ENCODE results near the gene CCDC40. TPM values are rescaled to one million over a fixed set of nuclear protein-coding genes. Genes with fewer than 3 reads are reported as not detected.

CCDC40 gene
- total and polyA plus RNA-seq, 10 of the 15 experiments (the other 5 are each of a cell fraction or from before 2014, with no cell fraction given): 0.06 to 0.10 TPM; not detected in 8

DNA sequence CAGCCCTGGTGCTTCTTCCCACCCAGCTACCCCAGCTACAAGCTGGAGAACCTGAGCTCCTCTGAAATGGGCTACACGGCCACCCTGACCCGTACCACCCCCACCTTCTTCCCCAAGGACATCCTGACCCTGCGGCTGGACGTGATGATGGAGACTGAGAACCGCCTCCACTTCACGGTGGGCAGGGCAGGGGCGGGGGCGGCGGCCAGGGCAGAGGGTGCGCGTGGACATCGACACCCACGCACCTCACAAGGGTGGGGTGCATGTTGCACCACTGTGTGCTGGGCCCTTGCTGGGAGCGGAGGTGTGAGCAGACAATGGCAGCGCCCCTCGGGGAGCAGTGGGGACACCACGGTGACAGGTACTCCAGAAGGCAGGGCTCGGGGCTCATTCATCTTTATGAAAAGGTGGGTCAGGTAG, 68.5 kb downstream of the CCDC40 start:
- Histone ChIP-seq H3K27ac (ENCODE audit: control insufficient read depth, insufficient read depth) (no peak overlapping the region), H3K4me2 (ENCODE audit: control insufficient read depth, insufficient read depth) (no peak overlapping the region), H3K9me3 (replicated peaks; ENCODE audit: control insufficient read depth, insufficient read depth, low read length) (no peaks in the 10 kb centered on the region), H3K27me3 (replicated peaks in 1 of 2; ENCODE audit: control insufficient read depth in 2 of 2, insufficient read depth in 2 of 2, low read length in 1 of 2) (no peaks in the 10 kb centered on the region), H3K79me2 (ENCODE audit: control insufficient read depth, insufficient read depth, low read length) (no peaks in the 10 kb centered on the region; the same call in 1 of the 2 replicates), H3K9ac (ENCODE audit: control insufficient read depth, insufficient read depth, low read length) (no peak overlapping the region), H4K20me1 (ENCODE audit: control insufficient read depth, insufficient read depth) (no peaks in the 10 kb centered on the region; the same call in 1 of the 2 replicates), H3K36me3 (ENCODE audit: control insufficient read depth in 2 of 2, insufficient read depth in 2 of 2, low read length in 1 of 2) (no peaks in the 10 kb centered on the region), H2AFZ (ENCODE audit: control insufficient read depth, low read depth, low read length) (no peak overlapping the region), H3K4me3 (no peak overlapping the region), H3K4me1 (ENCODE audit: control insufficient read depth, insufficient read depth, low read length) (peaks cover 13% of the 10 kb centered on the region)
- FAIRE-seq (no peak), DNase-seq (ENCODE audit: low read depth, low spot score) (no peak), ATAC-seq (no peak)
- ChIA-PET RAD21 (ENCODE audit: unreplicated experiment) (no interaction called here), CTCF (no interaction called here), SMC1A (ENCODE audit: uncharacterized antibody, unreplicated experiment) (no interaction called here), POLR2A (no interaction called here)
- no TSS peak for BruUV-seq (replicated peaks)
- in situ Hi-C loops (cut with MboI) (no loop called here), intact Hi-C loops (cut with micrococcal nuclease; ENCODE audit: unreplicated experiment) (no loop called here)
- 38% methylated on average over 18 of the region's 18 CpGs for WGBS (ENCODE audit: insufficient coverage, insufficient replicate concordance, low lambda C conversion rate, missing lambda C conversion rate)
- TF ChIP-seq, protein P1, sequence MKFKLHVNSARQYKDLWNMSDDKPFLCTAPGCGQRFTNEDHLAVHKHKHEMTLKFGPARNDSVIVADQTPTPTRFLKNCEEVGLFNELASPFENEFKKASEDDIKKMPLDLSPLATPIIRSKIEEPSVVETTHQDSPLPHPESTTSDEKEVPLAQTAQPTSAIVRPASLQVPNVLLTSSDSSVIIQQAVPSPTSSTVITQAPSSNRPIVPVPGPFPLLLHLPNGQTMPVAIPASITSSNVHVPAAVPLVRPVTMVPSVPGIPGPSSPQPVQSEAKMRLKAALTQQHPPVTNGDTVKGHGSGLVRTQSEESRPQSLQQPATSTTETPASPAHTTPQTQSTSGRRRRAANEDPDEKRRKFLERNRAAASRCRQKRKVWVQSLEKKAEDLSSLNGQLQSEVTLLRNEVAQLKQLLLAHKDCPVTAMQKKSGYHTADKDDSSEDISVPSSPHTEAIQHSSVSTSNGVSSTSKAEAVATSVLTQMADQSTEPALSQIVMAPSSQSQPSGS (IDR thresholded peaks at IDR 0.05; ENCODE audit: low read length): no peak
- no peak for TF ChIP-seq FOXK2 (IDR thresholded peaks at IDR 0.05)
- TF ChIP-seq, protein P2, sequence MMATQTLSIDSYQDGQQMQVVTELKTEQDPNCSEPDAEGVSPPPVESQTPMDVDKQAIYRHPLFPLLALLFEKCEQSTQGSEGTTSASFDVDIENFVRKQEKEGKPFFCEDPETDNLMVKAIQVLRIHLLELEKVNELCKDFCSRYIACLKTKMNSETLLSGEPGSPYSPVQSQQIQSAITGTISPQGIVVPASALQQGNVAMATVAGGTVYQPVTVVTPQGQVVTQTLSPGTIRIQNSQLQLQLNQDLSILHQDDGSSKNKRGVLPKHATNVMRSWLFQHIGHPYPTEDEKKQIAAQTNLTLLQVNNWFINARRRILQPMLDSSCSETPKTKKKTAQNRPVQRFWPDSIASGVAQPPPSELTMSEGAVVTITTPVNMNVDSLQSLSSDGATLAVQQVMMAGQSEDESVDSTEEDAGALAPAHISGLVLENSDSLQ (IDR thresholded peaks at IDR 0.05): no peak
- TF ChIP-seq, protein P3, sequence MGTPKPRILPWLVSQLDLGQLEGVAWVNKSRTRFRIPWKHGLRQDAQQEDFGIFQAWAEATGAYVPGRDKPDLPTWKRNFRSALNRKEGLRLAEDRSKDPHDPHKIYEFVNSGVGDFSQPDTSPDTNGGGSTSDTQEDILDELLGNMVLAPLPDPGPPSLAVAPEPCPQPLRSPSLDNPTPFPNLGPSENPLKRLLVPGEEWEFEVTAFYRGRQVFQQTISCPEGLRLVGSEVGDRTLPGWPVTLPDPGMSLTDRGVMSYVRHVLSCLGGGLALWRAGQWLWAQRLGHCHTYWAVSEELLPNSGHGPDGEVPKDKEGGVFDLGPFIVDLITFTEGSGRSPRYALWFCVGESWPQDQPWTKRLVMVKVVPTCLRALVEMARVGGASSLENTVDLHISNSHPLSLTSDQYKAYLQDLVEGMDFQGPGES (IDR thresholded peaks at IDR 0.05): no peak
- TF ChIP-seq BACH1 (IDR thresholded peaks at IDR 0.05; ENCODE audit: borderline replicate concordance): no peak
- TF ChIP-seq BHLHE40 (IDR thresholded peaks at IDR 0.05; ENCODE audit: borderline replicate concordance in 1 of 2, low read depth in 2 of 2, low read length in 1 of 2): no peak
- no peak for TF ChIP-seq TCF3 (IDR thresholded peaks at IDR 0.05; ENCODE audit: borderline replicate concordance, insufficient read depth, low read depth, low read length)
- TF ChIP-seq, protein P4, sequence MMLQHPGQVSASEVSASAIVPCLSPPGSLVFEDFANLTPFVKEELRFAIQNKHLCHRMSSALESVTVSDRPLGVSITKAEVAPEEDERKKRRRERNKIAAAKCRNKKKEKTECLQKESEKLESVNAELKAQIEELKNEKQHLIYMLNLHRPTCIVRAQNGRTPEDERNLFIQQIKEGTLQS (IDR thresholded peaks at IDR 0.05; ENCODE audit: borderline replicate concordance, extremely low read depth, low read depth, low read length): no peak
- no peak for TF ChIP-seq KAT2A (conservative IDR thresholded peaks at IDR 0.05; ENCODE audit: control insufficient read depth, low read depth, low read length)
- TF ChIP-seq NRF1 (conservative IDR thresholded peaks at IDR 0.05; ENCODE audit: low read depth, low read length): no peak
- TF ChIP-seq, protein P5, sequence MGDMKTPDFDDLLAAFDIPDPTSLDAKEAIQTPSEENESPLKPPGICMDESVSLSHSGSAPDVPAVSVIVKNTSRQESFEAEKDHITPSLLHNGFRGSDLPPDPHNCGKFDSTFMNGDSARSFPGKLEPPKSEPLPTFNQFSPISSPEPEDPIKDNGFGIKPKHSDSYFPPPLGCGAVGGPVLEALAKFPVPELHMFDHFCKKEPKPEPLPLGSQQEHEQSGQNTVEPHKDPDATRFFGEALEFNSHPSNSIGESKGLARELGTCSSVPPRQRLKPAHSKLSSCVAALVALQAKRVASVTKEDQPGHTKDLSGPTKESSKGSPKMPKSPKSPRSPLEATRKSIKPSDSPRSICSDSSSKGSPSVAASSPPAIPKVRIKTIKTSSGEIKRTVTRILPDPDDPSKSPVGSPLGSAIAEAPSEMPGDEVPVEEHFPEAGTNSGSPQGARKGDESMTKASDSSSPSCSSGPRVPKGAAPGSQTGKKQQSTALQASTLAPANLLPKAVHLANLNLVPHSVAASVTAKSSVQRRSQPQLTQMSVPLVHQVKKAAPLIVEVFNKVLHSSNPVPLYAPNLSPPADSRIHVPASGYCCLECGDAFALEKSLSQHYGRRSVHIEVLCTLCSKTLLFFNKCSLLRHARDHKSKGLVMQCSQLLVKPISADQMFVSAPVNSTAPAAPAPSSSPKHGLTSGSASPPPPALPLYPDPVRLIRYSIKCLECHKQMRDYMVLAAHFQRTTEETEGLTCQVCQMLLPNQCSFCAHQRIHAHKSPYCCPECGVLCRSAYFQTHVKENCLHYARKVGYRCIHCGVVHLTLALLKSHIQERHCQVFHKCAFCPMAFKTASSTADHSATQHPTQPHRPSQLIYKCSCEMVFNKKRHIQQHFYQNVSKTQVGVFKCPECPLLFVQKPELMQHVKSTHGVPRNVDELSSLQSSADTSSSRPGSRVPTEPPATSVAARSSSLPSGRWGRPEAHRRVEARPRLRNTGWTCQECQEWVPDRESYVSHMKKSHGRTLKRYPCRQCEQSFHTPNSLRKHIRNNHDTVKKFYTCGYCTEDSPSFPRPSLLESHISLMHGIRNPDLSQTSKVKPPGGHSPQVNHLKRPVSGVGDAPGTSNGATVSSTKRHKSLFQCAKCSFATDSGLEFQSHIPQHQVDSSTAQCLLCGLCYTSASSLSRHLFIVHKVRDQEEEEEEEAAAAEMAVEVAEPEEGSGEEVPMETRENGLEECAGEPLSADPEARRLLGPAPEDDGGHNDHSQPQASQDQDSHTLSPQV (IDR thresholded peaks at IDR 0.05): no peak
- TF ChIP-seq, protein P6, sequence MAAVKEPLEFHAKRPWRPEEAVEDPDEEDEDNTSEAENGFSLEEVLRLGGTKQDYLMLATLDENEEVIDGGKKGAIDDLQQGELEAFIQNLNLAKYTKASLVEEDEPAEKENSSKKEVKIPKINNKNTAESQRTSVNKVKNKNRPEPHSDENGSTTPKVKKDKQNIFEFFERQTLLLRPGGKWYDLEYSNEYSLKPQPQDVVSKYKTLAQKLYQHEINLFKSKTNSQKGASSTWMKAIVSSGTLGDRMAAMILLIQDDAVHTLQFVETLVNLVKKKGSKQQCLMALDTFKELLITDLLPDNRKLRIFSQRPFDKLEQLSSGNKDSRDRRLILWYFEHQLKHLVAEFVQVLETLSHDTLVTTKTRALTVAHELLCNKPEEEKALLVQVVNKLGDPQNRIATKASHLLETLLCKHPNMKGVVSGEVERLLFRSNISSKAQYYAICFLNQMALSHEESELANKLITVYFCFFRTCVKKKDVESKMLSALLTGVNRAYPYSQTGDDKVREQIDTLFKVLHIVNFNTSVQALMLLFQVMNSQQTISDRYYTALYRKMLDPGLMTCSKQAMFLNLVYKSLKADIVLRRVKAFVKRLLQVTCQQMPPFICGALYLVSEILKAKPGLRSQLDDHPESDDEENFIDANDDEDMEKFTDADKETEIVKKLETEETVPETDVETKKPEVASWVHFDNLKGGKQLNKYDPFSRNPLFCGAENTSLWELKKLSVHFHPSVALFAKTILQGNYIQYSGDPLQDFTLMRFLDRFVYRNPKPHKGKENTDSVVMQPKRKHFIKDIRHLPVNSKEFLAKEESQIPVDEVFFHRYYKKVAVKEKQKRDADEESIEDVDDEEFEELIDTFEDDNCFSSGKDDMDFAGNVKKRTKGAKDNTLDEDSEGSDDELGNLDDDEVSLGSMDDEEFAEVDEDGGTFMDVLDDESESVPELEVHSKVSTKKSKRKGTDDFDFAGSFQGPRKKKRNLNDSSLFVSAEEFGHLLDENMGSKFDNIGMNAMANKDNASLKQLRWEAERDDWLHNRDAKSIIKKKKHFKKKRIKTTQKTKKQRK (IDR thresholded peaks at IDR 0.05; ENCODE audit: low read depth, low read length): no peak
